Neural progenitor cell (in vitro differentiated cells): ENCODE data around the gene CUBN. TPM values are rescaled to one million over a fixed set of nuclear protein-coding genes. Genes with fewer than 3 reads are reported as not detected.

Experiments used
- DNase-seq: peaks from one replicate; pipeline ENCODE4 v3.0.0-alpha.2; 2016; ENCODE audit warnings: low spot score
- H2AFZ ChIP-seq: fragments of 200-600 bp; sonication (generic); replicated peaks from 2 replicates; pipeline ENCODE4 v1.6.1; 2016; ENCODE audit warnings: antibody characterized with exemption
- H3F3A ChIP-seq: fragments of 200-600 bp; sonication (generic); 2 replicates; pipeline ENCODE4 v1.6.1; 2016; ENCODE audit warnings: antibody characterized with exemption, low read depth
- H3K27ac ChIP-seq: fragments of 200-600 bp; sonication (generic); 2 replicates; pipeline ENCODE4 v1.5.1; 2016; ENCODE audit warnings: mild to moderate bottlenecking
- H3K27me3 ChIP-seq: fragments of 200-600 bp; sonication (generic); 2 replicates; pipeline ENCODE4 v1.6.1; 2016; ENCODE audit warnings: mild to moderate bottlenecking, moderate library complexity
- H3K36me3 ChIP-seq: fragments of 200-600 bp; sonication (generic); 2 replicates; pipeline ENCODE4 v1.5.1; 2016
- H3K4me1 ChIP-seq: fragments of 200-600 bp; sonication (generic); 2 replicates; pipeline ENCODE4 v1.6.1; 2016; ENCODE audit warnings: mixed run types
- H3K4me2 ChIP-seq: fragments of 200-600 bp; sonication (generic); 2 replicates; pipeline ENCODE4 v1.6.1; 2016
- H3K4me3 ChIP-seq: fragments of 200-600 bp; sonication (generic); 2 replicates; pipeline ENCODE4 v1.5.1; 2016
- H3K79me2 ChIP-seq: fragments of 200-600 bp; sonication (generic); 2 replicates; pipeline ENCODE4 v1.6.1; 2016; ENCODE audit warnings: low read depth
- H3K9ac ChIP-seq: fragments of 200-600 bp; sonication (generic); 2 replicates; pipeline ENCODE4 v1.6.1; 2016
- H3K9me3 ChIP-seq: fragments of 200-600 bp; sonication (generic); 2 replicates; pipeline ENCODE4 v1.5.1; 2016; ENCODE audit warnings: low read depth
- H4K20me1 ChIP-seq: fragments of 200-600 bp; sonication (generic); 2 replicates; pipeline ENCODE4 v1.6.1; 2016; ENCODE audit warnings: low read depth
- H3K27ac Mint-ChIP-seq: 3 replicates; pipeline ENCODE4 v1.8.0; 2021; ENCODE audit warnings: mixed read lengths
- H3K27me3 Mint-ChIP-seq: 2 replicates; pipeline ENCODE4 v1.8.0; 2022; ENCODE audit warnings: low read depth, mild to moderate bottlenecking, inconsistent platforms, moderate library complexity, mixed read lengths; ENCODE audit not compliant: insufficient read depth
- H3K36me3 Mint-ChIP-seq: 3 replicates; pipeline ENCODE4 v1.8.0; 2021; ENCODE audit warnings: mixed read lengths
- H3K4me1 Mint-ChIP-seq: 3 replicates; pipeline ENCODE4 v1.8.0; 2021; ENCODE audit warnings: mixed read lengths
- H3K4me3 Mint-ChIP-seq: 3 replicates; pipeline ENCODE4 v1.8.0; 2021; ENCODE audit warnings: mild to moderate bottlenecking, moderate library complexity, mixed read lengths
- H3K9me3 Mint-ChIP-seq: 3 replicates; pipeline ENCODE4 v1.8.0; 2020; ENCODE audit warnings: mixed read lengths
- EZH2 ChIP-seq: fragments of 200-600 bp; sonication (generic); IDR thresholded peaks from 2 replicates; pipeline ENCODE4 v1.6.1; 2017; ENCODE audit warnings: antibody characterized with exemption, mild to moderate bottlenecking, moderate library complexity
- EZH2phosphoT487 ChIP-seq: fragments of 200-600 bp; sonication (generic); IDR thresholded peaks from 2 replicates; pipeline ENCODE4 v1.6.1; 2017; ENCODE audit warnings: antibody characterized with exemption
- total RNA-seq: library from RNA; depleted of rRNA; stranded (reverse); fragments of >200 nt; gene quantifications from 2 replicates; pipeline ENCODE4 v1.2.3, GENCODE V29; 2015; ENCODE audit warnings: low replicate concordance
- TF ChIP-seq, protein P1 (sequence below): fragments of 200-600 bp; sonication (generic); IDR thresholded peaks from 2 replicates; pipeline ENCODE4 v1.5.1; 2017; ENCODE audit warnings: antibody characterized with exemption, mild to moderate bottlenecking

CUBN gene
- total RNA-seq, 1 donor from 2014 or later, result 2.2 TPM

DNA sequence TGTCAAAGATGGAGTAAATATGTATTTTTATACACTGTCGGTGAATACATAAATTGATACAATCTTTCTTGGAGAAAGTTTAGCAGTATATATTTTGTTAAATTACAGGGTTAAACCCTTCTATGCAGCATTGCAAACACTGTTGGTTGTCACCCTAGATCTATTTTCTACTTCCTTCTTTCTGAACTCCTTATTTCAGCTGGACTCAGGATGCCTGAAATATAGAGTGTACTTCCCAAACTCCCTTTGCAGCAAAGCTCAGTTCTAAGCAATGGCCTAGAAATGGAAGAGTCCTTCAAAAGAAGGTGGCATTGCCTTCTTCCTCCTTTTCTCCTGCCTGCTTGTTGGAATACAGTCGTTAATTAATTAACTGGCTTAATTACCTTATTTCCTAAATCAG lies 20.6 kb downstream of the CUBN start:
- TF ChIP-seq EZH2, result no peak
- no peak for TF ChIP-seq EZH2phosphoT487
- TF ChIP-seq, protein P1, sequence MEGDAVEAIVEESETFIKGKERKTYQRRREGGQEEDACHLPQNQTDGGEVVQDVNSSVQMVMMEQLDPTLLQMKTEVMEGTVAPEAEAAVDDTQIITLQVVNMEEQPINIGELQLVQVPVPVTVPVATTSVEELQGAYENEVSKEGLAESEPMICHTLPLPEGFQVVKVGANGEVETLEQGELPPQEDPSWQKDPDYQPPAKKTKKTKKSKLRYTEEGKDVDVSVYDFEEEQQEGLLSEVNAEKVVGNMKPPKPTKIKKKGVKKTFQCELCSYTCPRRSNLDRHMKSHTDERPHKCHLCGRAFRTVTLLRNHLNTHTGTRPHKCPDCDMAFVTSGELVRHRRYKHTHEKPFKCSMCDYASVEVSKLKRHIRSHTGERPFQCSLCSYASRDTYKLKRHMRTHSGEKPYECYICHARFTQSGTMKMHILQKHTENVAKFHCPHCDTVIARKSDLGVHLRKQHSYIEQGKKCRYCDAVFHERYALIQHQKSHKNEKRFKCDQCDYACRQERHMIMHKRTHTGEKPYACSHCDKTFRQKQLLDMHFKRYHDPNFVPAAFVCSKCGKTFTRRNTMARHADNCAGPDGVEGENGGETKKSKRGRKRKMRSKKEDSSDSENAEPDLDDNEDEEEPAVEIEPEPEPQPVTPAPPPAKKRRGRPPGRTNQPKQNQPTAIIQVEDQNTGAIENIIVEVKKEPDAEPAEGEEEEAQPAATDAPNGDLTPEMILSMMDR, result no peak
- Histone ChIP-seq H3F3A (no peaks in the 10 kb centered on the region), H3K27ac (no peak overlapping the region), H4K20me1 (no peaks in the 10 kb centered on the region), H3K27me3 (no peaks in the 10 kb centered on the region), H3K9ac (no peak overlapping the region), H3K4me2 (no peak overlapping the region), H3K4me3 (no peak overlapping the region), H3K4me1 (no peaks in the 10 kb centered on the region), H3K79me2 (no peaks in the 10 kb centered on the region), H3K36me3 (no peaks in the 10 kb centered on the region), H2AFZ (no peak overlapping the region), H3K9me3 (no peaks in the 10 kb centered on the region)
- no peaks in the 10 kb centered on the region for H3K9me3 Mint-ChIP-seq
- no peak overlapping the region for H3K27ac Mint-ChIP-seq
- H3K4me3 Mint-ChIP-seq, result no peak overlapping the region
- peaks cover 4% of the 10 kb centered on the region for H3K36me3 Mint-ChIP-seq
- no peak for DNase-seq
- H3K4me1 Mint-ChIP-seq, result peaks cover 6% of the 10 kb centered on the region
- H3K27me3 Mint-ChIP-seq, result peaks cover 3% of the 10 kb centered on the region

DNA sequence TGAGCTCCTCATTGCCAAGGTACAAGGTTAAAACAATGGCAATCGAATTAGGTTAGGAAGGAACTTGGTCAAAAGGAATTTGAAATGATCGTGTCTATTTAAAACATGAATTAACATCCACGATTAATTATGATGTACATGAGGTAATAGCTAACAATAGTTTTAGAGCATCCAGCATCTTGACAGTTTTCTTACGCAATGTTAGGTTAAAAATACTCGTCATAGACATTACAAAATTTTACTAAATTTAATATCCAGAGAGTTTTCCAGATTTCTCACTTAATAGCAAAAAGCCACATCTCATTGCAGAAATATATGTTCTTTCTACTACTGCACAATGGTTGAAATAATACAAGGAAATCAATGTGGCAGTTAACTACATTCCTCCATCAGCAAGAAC lies 22.6 kb downstream of the CUBN start:
- Histone ChIP-seq H4K20me1 (no peaks in the 10 kb centered on the region), H3K9ac (no peak overlapping the region), H3K4me1 (no peaks in the 10 kb centered on the region), H3K79me2 (no peaks in the 10 kb centered on the region), H2AFZ (no peak overlapping the region), H3F3A (no peaks in the 10 kb centered on the region), H3K4me2 (no peak overlapping the region), H3K27me3 (no peaks in the 10 kb centered on the region), H3K9me3 (no peaks in the 10 kb centered on the region), H3K4me3 (no peak overlapping the region), H3K27ac (no peak overlapping the region), H3K36me3 (no peaks in the 10 kb centered on the region)
- Mint-ChIP-seq H3K4me3 (no peak overlapping the region), H3K36me3 (peaks cover 4% of the 10 kb centered on the region), H3K9me3 (no peaks in the 10 kb centered on the region), H3K27me3 (no peaks in the 10 kb centered on the region), H3K27ac (no peak overlapping the region), H3K4me1 (no peaks in the 10 kb centered on the region)
- DNase-seq, result no peak
- TF ChIP-seq EZH2phosphoT487, result no peak

- Mint-ChIP-seq H3K27ac (no peak overlapping the region), H3K4me1 (peaks cover 3% of the 10 kb centered on the region), H3K36me3 (peaks cover 2% of the 10 kb centered on the region), H3K4me3 (no peak overlapping the region), H3K27me3 (no peaks in the 10 kb centered on the region), H3K9me3 (no peaks in the 10 kb centered on the region)
- H3F3A ChIP-seq, result no peaks in the 10 kb centered on the region
- H3K4me2 ChIP-seq, result no peak overlapping the region
- TF ChIP-seq, protein P1, result no peak
- TF ChIP-seq EZH2phosphoT487 (no peak), EZH2 (no peak)
- H3K36me3 ChIP-seq, result no peaks in the 10 kb centered on the region
- no peak overlapping the region for H2AFZ ChIP-seq
- DNase-seq, result no peak
- no peak overlapping the region for H3K4me3 ChIP-seq
- no peaks in the 10 kb centered on the region for H3K27me3 ChIP-seq
- no peaks in the 10 kb centered on the region for H3K79me2 ChIP-seq
- H4K20me1 ChIP-seq, result no peaks in the 10 kb centered on the region
- H3K9ac ChIP-seq, result no peak overlapping the region
- H3K27ac ChIP-seq, result no peak overlapping the region
- H3K4me1 ChIP-seq, result no peaks in the 10 kb centered on the region
- H3K9me3 ChIP-seq, result peaks cover 3% of the 10 kb centered on the region
Measured at GRCh38 chr10:17101910-17102266, 27.7 kb downstream of the CUBN start.

DNA sequence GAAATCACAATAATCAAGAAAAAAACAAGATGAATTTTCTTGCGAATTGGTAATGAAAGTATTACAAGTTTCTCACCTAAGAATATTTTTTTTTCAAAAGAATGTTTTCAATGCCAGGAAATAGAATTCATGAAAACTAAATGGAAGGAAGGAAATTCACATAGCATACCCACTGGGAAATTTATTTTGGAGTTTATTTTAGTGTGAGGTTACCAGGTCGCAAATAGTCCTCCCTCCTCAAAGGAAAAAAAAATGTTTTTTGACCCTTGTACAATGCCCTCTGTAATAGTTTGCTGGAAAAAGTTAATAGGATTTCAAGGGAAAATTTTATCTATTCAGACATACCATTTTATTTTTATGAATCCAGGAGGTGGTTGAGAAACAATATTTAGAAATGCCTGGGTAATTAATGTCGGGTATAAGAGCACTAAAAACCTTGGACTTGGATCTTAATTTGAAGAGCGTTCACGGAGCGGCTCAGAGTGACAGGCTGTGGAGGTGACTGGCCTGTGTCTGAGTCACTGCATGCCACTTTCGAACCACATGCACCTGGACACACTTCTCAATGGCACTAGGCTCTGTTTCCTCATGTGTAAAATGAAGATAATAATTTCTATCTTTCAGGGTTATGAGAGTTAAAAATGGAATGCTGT lies 28.2 kb downstream of the CUBN start:
- H2AFZ ChIP-seq, result no peak overlapping the region
- DNase-seq, result no peak
- no peak overlapping the region for H3K27ac Mint-ChIP-seq
- TF ChIP-seq, protein P1, result no peak
- TF ChIP-seq EZH2phosphoT487, result no peak
- TF ChIP-seq EZH2, result no peak
- peaks cover 3% of the 10 kb centered on the region for H3K4me1 Mint-ChIP-seq
- peaks cover 3% of the 10 kb centered on the region for H3K9me3 ChIP-seq
- H3K4me2 ChIP-seq, result no peak overlapping the region
- no peaks in the 10 kb centered on the region for H3K9me3 Mint-ChIP-seq
- H3K9ac ChIP-seq, result no peak overlapping the region
- H3K4me3 ChIP-seq, result no peak overlapping the region
- H3K4me1 ChIP-seq, result no peaks in the 10 kb centered on the region
- H4K20me1 ChIP-seq, result no peaks in the 10 kb centered on the region
- H3K79me2 ChIP-seq, result no peaks in the 10 kb centered on the region
- H3K36me3 ChIP-seq, result no peaks in the 10 kb centered on the region
- peaks cover 2% of the 10 kb centered on the region for H3K36me3 Mint-ChIP-seq
- no peak overlapping the region for H3K4me3 Mint-ChIP-seq
- no peak overlapping the region for H3K27ac ChIP-seq
- H3K27me3 Mint-ChIP-seq, result no peaks in the 10 kb centered on the region
- no peaks in the 10 kb centered on the region for H3F3A ChIP-seq
- no peaks in the 10 kb centered on the region for H3K27me3 ChIP-seq
